ENCODE data around the gene OR7D4.
"Not testable (repeated sequence)": the region's sequence is repeated elsewhere in the genome, so short reads cannot be mapped to it uniquely, and the experiment has no call there.

The OR7D4 gene

DNA sequence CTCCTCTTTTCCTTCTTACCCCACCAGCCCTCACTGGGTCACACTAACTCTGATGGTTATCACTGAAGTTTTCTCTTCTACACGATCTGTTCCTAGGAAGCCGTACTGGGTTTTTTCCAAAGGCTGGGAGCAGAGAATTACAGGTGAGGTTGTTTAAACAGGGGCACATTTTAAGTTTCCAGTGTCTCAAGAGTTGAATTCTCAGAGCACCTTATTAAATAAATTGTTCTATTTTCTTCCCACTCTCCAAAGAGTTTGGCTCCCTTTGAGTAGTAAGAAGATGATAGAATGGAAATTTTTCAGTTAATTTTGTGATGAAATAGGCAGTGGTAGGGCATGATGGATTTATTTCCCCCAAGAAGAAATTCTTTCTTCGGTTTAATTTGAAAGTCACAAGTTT lies at the start of gene OR7D4:
TSS of gene OR7D4 (minus strand) at position 101 of the 400 bp plus-strand sequence. CDS start 4,752 bp downstream, outside the sequence.
- no peak for FAIRE-seq

DNA sequence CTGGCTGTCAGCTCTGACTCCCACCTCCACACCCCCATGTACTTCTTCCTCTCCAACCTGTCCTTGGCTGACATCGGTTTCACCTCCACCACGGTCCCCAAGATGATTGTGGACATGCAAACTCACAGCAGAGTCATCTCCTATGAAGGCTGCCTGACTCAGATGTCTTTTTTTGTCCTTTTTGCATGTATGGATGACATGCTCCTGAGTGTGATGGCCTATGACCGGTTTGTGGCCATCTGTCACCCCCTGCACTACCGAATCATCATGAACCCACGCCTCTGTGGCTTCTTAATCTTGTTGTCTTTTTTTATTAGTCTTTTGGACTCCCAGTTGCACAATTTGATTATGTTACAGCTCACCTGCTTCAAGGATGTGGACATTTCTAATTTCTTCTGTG lies 31.8 kb upstream of the OR7D4 start:
- DNase-seq (ENCODE audit: extremely low spot score, insufficient read length, low read depth) (no peak), FAIRE-seq (no peak)

More for the DNA sequence above, at the start of gene OR7D4:
- no peak for DNase-seq (ENCODE audit: extremely low spot score, insufficient read length, low read depth)

DNA sequence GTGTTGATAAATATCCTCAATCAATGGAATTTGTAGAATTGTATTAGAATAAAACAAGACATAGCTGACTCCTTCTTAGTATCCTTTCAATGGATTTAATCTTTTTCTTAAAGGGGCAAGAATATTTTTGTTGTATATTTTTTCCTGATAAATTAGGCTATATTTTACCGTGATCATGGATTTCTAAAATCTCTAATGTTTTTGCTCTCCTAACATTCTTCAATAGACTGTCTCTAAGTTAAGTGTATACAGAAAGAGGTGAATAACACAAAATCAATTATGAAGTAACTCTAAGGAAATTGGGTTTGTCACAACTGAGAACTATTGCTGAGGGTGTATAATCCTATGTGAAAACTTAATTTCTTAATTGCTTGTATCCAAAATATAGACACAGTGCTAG lies 31.2 kb upstream of the OR7D4 start, which contains the start of gene OR7E24:
TSS of gene OR7E24 (plus strand) at position 301 of the 400 bp plus-strand sequence. CDS start 114 bp downstream, outside the sequence.
- DNase-seq (ENCODE audit: extremely low spot score, insufficient read length, low read depth), result no peak
- no peak for FAIRE-seq

DNA sequence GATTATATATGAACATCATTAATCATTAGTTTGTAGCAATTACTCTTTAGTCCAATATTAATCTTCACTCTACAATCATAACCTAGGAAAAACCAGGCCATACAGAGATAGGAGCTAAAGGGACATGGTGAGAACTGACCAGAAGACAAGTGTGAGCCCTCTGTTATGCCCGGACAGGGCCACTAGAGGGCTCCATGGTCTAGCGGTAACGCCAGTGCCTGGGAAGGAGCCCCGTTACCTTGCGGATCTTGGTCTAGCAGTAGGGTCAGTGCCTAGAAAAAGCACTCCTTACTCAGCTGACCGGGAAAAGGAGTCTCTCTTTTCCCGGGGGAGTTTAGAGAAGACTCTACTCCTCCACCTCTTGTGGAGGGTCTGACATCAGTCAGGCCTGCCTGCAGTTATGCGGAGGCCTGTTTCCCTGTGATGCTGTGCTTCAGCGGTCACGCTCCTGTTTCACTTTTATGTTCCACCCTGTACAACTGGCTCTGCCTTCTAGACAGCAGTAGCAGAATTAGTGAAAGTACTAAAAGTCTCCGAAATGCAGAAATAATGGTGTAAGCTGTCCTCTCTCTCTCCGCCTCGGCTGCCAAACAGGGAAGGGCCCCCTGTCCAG lies 13.8 kb downstream of the OR7D4 start:
- DNase-seq (ENCODE audit: extremely low spot score, insufficient read length, low read depth) (no peak), FAIRE-seq (peak; percentile 83)

DNA sequence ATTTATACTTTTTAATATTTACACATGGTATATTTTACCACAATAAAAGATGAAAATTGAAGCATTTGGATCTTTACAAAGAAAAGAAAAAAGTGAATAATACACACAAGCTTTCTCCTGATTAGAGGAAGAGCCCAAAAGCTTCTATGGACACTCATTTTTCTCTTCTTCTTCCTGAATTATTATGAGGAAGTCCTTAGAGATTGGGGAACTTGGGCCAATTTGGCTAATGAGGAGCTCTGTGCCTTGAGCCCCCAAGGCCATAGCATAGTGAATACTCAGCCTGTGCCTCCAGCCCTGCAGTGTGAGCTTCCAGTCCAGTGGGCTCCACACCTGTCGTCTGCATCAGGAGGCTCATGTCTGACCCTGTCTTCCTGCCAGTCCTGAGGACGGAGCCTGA lies 21.3 kb downstream of the OR7D4 start:
- DNase-seq (ENCODE audit: extremely low spot score, insufficient read length, low read depth); FAIRE-seq: not testable (repeated sequence)

DNA sequence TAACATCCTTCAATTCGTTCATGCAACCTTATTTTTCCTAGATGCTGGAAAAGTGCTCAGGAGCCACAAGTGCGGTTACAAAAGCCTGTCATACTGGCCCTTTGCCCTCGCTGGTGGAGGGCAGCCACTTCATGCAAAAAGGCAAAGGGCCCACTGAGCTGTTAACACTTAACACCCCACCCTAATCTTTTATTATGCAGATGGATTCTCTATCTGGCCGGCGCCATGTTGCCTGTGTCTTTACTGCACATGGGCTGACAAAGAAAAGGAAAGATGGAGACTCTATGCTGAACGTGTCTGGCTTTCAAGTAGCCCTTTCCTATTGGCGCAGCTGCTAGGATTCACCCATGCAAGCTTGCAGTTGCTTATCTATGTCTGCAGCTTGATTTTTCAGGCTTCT lies 29.9 kb downstream of the OR7D4 start:
- no peak for FAIRE-seq
- no peak for DNase-seq (ENCODE audit: extremely low spot score, insufficient read length, low read depth)

DNA sequence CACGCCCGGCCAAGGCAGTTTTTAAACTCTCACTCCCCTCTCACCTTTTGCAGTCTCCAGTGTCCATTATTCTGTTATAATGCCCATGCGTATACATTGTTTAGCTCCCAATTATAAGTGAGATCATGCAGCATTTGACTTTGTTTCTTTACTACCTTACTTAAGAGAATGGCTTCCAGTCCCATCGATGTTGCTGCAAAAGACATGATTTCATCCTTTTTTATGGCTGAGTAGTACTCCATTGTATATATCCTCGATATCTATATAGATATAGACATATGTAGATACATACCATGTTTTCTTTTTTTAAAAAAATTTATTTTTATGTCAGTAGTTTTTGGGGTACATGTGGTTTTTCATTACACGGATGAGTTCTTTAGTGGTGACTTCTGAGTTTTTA lies 32.2 kb downstream of the OR7D4 start:
- no peak for FAIRE-seq
- no peak for DNase-seq (ENCODE audit: extremely low spot score, insufficient read length, low read depth)

DNA sequence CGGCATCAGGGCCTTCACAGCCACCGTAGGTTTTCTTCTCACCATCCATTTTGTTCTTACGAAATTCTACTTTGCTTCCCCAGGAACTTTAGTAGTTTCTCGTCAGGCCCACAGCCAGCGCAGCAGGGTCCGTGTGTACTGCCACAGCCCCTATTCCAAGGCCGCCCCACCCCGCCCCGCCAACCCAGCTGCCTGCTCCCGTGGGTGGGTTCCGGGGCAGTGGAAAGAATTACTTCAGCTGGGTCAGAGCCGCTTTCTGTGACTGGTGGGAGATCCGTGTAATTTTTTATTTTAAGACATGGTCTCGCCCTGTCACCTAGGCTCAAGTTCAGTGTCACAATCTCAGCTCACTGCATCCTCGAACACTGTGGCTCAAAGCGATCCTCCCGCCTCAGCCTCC lies 36.4 kb downstream of the OR7D4 start:
- DNase-seq (ENCODE audit: extremely low spot score, insufficient read length, low read depth), result no peak
- FAIRE-seq, result no peak

DNA sequence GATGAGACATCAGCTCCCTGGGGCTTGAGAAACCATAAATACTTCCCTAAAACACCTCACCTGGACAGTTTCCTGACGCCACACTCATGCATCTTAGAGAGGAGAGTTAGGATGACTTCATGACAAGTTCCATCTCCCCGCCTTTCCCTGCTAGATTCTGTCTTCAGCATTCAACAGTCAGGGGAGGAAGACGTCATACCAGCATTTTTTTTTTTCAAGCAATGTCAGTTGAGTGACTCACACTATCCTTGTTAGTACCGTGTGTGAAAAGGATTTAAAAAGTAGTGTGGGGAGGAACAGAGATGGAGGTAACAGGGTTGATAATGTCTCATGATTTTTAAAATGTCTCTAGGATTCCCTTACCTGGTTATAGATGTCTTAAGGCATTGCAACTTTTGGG lies 40.5 kb downstream of the OR7D4 start, which contains the start of gene OR7D2:
TSS of gene OR7D2 (plus strand) at position 79 of the 400 bp plus-strand sequence. CDS start 6,803 bp downstream, outside the sequence.
- FAIRE-seq (no peak), DNase-seq (ENCODE audit: extremely low spot score, insufficient read length, low read depth) (no peak)

DNA sequence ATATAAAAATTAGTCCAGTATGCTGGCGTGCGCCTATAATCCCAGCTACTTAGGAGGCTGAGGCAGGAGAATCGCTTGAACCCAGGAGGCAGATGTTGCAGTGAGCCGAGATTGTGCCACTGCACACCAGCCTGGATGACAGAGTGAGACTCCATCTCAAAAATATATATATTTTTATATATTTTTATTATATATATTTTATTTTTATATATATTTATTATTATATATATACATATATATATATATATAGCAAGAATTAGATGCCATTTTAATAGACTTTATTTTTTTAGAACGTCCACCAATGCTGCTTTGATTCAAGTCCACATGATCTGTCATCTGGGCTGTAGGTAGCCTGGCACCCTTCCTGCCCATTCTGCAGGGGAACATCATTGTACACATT lies 44.1 kb downstream of the OR7D4 start:
- FAIRE-seq (no peak), DNase-seq (ENCODE audit: extremely low spot score, insufficient read length, low read depth) (no peak)

DNA sequence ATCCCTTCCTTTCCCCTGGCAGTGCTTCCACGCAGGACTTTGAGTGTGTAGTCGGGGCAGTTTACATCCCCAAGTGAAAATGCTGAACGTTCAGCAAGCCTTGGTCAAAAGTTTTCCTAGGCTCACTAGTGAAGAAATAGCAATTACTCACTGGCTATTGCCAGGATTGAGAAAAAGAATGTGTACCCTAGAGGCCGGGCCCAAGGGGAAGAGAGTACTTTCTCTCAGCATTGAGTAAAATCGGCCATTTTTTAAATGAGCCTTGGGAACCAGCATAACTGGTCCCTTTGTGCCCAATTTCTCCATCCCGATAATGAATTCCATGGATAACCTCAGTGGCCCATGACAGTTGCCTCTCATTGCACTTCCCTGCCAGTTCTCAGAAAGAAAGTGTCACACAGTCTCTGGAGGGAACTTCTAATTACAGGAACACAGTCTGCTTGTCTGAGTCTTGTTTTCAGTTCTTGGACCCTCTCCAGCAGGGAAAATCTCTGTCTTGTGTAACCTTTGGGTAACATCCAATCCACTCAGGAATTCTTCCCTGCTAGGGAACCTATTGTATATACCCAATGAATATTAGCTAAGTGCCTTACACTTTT lies 47.9 kb downstream of the OR7D4 start:
- no peak for DNase-seq (ENCODE audit: extremely low spot score, insufficient read length, low read depth)
- FAIRE-seq, result no peak

DNA sequence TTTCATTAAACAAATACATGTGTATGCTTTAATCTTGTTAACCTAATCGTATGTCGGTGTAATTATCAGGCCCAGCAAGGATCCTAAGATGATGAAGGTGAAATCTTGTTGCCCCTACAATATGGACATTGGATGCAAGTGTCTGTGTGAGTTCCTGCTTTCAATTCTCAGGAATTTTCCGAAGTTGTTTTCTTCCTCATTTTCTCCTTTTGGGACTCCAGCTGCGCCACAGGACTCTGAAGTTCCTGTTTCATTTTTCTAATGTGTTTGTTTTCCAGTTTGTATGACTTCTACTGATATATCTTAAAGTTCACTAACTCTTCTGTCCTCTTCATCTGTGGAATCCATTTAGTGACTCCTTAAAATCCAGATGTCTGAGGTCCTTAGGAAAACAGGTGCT lies 52.5 kb downstream of the OR7D4 start:
- DNase-seq (ENCODE audit: extremely low spot score, insufficient read length, low read depth), result no peak
- no peak for FAIRE-seq

DNA sequence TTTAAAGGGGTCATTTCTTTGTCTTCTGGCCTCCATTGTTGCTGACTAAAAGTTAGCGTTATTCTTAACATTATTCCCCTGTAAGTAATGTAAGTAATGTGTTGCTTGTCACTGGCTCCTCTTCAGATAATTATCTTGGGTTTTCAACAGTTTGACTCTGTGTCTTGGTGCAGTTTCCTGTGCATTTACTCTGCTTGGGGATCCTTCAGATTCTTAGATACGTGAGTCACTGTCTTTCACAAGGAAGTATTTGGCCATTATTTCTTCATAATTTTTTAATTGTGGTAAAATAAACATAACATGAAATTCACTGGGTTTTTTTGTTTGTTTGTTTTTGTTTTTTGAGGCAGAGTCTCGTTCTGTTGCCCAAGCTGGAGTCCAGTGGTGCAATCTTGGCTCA lies 54.1 kb downstream of the OR7D4 start:
- no peak for FAIRE-seq
- no peak for DNase-seq (ENCODE audit: extremely low spot score, insufficient read length, low read depth)

DNA sequence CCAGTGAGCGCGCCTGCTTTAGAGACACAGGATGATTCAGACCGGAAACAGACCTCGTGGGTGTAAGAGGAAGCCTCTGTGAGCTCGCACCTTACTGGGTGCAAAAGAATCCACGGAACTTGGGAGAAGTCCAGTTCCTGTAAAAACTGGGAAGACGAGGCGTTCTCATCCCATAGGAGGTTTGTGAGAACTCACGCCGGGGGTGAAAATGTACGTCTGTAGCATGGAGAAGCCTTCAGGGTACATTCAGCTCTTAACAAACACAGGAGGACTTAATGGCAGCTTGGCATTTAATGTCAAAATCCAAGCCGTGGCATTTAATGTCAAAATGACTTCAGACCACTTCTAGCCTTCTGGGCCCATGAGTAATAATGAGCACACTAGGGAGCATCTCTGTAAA lies 58.0 kb downstream of the OR7D4 start:
- DNase-seq (ENCODE audit: extremely low spot score, insufficient read length, low read depth) (no peak), FAIRE-seq (no peak)
